PC-9 (cell line): ENCODE data around the gene RPTOR. TPM values are rescaled to one million over a fixed set of nuclear protein-coding genes. Genes with fewer than 3 reads are reported as not detected.

ENCODE experiments used
- BruUV-seq: library from RNA; stranded (reverse); fragments of 400-500 nt; replicated peaks from 2 replicates; lab custom pipeline; 2021; lab: Mats Ljungman, UMichigan
- CTCF ChIA-PET: fragments of 300-600 bp; sonication (Branson Sonifier 250); formaldehyde crosslinking; loops from one replicate; lab custom pipeline; 2022; ENCODE audit warnings: antibody characterized with exemption; lab: Charles Lee
- POLR2A ChIA-PET: fragments of 300-600 bp; sonication (Branson Sonifier 250); formaldehyde crosslinking; loops from one replicate; lab custom pipeline; 2022; ENCODE audit warnings: antibody characterized with exemption; ENCODE audit not compliant: unreplicated experiment; lab: Charles Lee
- DNase-seq, 2 experiments: peaks; one replicate each; pipeline versions ENCODE4 v3.0.0 to v3.0.0-alpha.2; 2015 to 2022; ENCODE audit warnings: mixed read lengths in 1 of 2
- H2AFZ ChIP-seq: fragments of 200-600 bp; sonication (generic); 2 replicates; pipeline ENCODE4 v1.8.1; 2017; ENCODE audit warnings: antibody characterized with exemption
- H3F3A ChIP-seq: fragments of 200-600 bp; sonication (generic); 2 replicates; pipeline ENCODE4 v1.8.1; 2017; ENCODE audit warnings: antibody characterized with exemption, mild to moderate bottlenecking, low read depth; ENCODE audit not compliant: insufficient read depth
- H3K27ac ChIP-seq: fragments of 200-600 bp; sonication (generic); 2 replicates; pipeline ENCODE4 v1.6.1; 2016; ENCODE audit warnings: mixed run types
- H3K27me3 ChIP-seq: fragments of 200-600 bp; sonication (generic); 2 replicates; pipeline ENCODE4 v1.6.1; 2016; ENCODE audit warnings: low read depth, mixed run types; ENCODE audit not compliant: insufficient read depth
- H3K36me3 ChIP-seq: fragments of 200-600 bp; sonication (generic); 2 replicates; pipeline ENCODE4 v1.6.1; 2016; ENCODE audit warnings: low read depth, mixed run types
- H3K4me1 ChIP-seq: fragments of 200-600 bp; sonication (generic); replicated peaks from 2 replicates; pipeline ENCODE4 v1.6.1; 2016; ENCODE audit warnings: mixed run types; ENCODE audit not compliant: insufficient read depth
- H3K4me2 ChIP-seq: fragments of 200-600 bp; sonication (generic); 2 replicates; pipeline ENCODE4 v1.6.1; 2017; ENCODE audit warnings: mixed run types
- H3K4me3 ChIP-seq: fragments of 200-600 bp; sonication (generic); 2 replicates; pipeline ENCODE4 v1.6.1; 2016; ENCODE audit warnings: mixed run types
- H3K79me2 ChIP-seq: fragments of 200-600 bp; sonication (generic); 2 replicates; pipeline ENCODE4 v1.6.1; 2017; ENCODE audit warnings: low read depth, mixed run types
- H3K9me2 ChIP-seq: fragments of 200-600 bp; sonication (generic); 2 replicates; pipeline ENCODE4 v1.8.1; 2017; ENCODE audit warnings: mild to moderate bottlenecking; ENCODE audit not compliant: insufficient read depth
- H3K9me3 ChIP-seq: fragments of 200-600 bp; sonication (generic); 2 replicates; pipeline ENCODE4 v1.8.1; 2016; ENCODE audit warnings: low read depth; ENCODE audit not compliant: insufficient read depth
- H4K20me1 ChIP-seq: fragments of 200-600 bp; sonication (generic); 2 replicates; pipeline ENCODE4 v1.8.1; 2017; ENCODE audit not compliant: insufficient read depth
- CTCF ChIP-seq: fragments of 200-600 bp; sonication (generic); conservative IDR thresholded peaks from 2 replicates; pipeline ENCODE4 v1.6.1; 2017; ENCODE audit warnings: mixed run types, antibody characterized with exemption, mild to moderate bottlenecking, moderate library complexity
- EZH2 ChIP-seq: fragments of 200-600 bp; sonication (generic); IDR thresholded peaks from 2 replicates; pipeline ENCODE4 v1.8.0; 2017; ENCODE audit warnings: antibody characterized with exemption, low read depth
- intact Hi-C: fragments of 100-400 bp; cut with micrococcal nuclease; formaldehyde crosslinking; loops from one replicate; pipeline ENCODE4 v1.10.0; 2022; ENCODE audit not compliant: unreplicated experiment
- total RNA-seq: library from RNA; stranded (reverse); gene quantifications from 2 replicates; pipeline ENCODE4 v1.2.3, GENCODE V29; 2021

Gene RPTOR
- total RNA-seq, 1 experiment from 2014 or later = 50.8 TPM

GRCh38 chr17:80922580-80923160 is 378.0 kb downstream of the RPTOR start:
- H3K36me3 ChIP-seq = no peaks in the 10 kb centered on the region
- no peaks in the 10 kb centered on the region for H4K20me1 ChIP-seq
- H3K79me2 ChIP-seq = no peaks in the 10 kb centered on the region
- no peak for TF ChIP-seq EZH2
- no peak for TF ChIP-seq CTCF
- H2AFZ ChIP-seq = no peak overlapping the region
- H3K9me2 ChIP-seq = no peaks in the 10 kb centered on the region
- H3K4me3 ChIP-seq = no peak overlapping the region
- H3K9me3 ChIP-seq = no peaks in the 10 kb centered on the region
- no peak overlapping the region for H3K27ac ChIP-seq
- no peak for DNase-seq
- ChIA-PET POLR2A (no interaction called here), CTCF (no interaction called here)
- no peaks in the 10 kb centered on the region for H3K4me1 ChIP-seq
- no peak overlapping the region for H3K4me2 ChIP-seq
- intact Hi-C loops = loop anchor here (5.0 kb wide), 1 partner anchor 320 kb away; no protein-coding TSS in a partner anchor
- BruUV-seq = no TSS peak
- H3K27me3 ChIP-seq = no peaks in the 10 kb centered on the region
- no peaks in the 10 kb centered on the region for H3F3A ChIP-seq

- H3K36me3 ChIP-seq = no peaks in the 10 kb centered on the region
- no peaks in the 10 kb centered on the region for H3F3A ChIP-seq
- no peaks in the 10 kb centered on the region for H3K9me3 ChIP-seq
- H3K27me3 ChIP-seq = no peaks in the 10 kb centered on the region
- intact Hi-C loops = loop anchor here (5.0 kb wide), 1 partner anchor 319 kb away; no protein-coding TSS in a partner anchor
- H3K27ac ChIP-seq = no peak overlapping the region
- no peaks in the 10 kb centered on the region for H3K4me1 ChIP-seq
- no peaks in the 10 kb centered on the region for H4K20me1 ChIP-seq
- H3K79me2 ChIP-seq = no peaks in the 10 kb centered on the region
- ChIA-PET POLR2A (no interaction called here), CTCF (no interaction called here)
- H3K4me2 ChIP-seq = no peak overlapping the region
- no peaks in the 10 kb centered on the region for H3K9me2 ChIP-seq
- DNase-seq = no peak
- no TSS peak for BruUV-seq
- TF ChIP-seq CTCF (no peak), EZH2 (no peak)
- H2AFZ ChIP-seq = no peak overlapping the region
- H3K4me3 ChIP-seq = no peak overlapping the region
These were observed 378.8 kb downstream of the RPTOR start for GRCh38 chr17:80923211-80924110.

- POLR2A ChIA-PET = no interaction called here
- Histone ChIP-seq H3K4me3 (no peak overlapping the region), H3K4me2 (no peak overlapping the region), H2AFZ (no peak overlapping the region), H3K36me3 (no peaks in the 10 kb centered on the region), H3K9me3 (no peaks in the 10 kb centered on the region), H3K4me1 (no peaks in the 10 kb centered on the region), H4K20me1 (no peaks in the 10 kb centered on the region), H3K9me2 (no peaks in the 10 kb centered on the region), H3K79me2 (no peaks in the 10 kb centered on the region), H3F3A (no peaks in the 10 kb centered on the region), H3K27ac (no peak overlapping the region), H3K27me3 (no peaks in the 10 kb centered on the region)
- TF ChIP-seq CTCF (no peak), EZH2 (no peak)
- no peak for DNase-seq
- intact Hi-C loops = loop anchor here (5.0 kb wide), 1 partner anchor 318 kb away; no protein-coding TSS in a partner anchor
- no TSS peak for BruUV-seq
- CTCF ChIA-PET = no interaction called here
These were observed 379.6 kb downstream of the RPTOR start for GRCh38 chr17:80924111-80924806.
